NB4 (cell line): Measurements from ENCODE around the gene PCDHA4.
A peak's percentile ranks its signal among the peaks of the same experiment; 100 is the strongest.
"Not testable (repeated sequence)": the region's sequence is repeated elsewhere in the genome, so short reads cannot be mapped to it uniquely, and the experiment has no call there.

Source experiments
- DNase-seq: peaks from one replicate; pipeline ENCODE4 v3.0.0; 2010; ENCODE audit warnings: low read depth
- H3K4me3 ChIP-seq: one replicate; pipeline ENCODE4 v1.5.1; 2011; ENCODE audit warnings: mild to moderate bottlenecking, low read depth, low read length, moderate library complexity
- MYC ChIP-seq: IDR thresholded peaks from 2 replicates; pipeline ENCODE4 v1.6.1; 2011; ENCODE audit warnings: low read depth, low read length
- POLR2A ChIP-seq: IDR thresholded peaks from 2 replicates; pipeline ENCODE4 v1.6.1; 2011; ENCODE audit warnings: mild to moderate bottlenecking; ENCODE audit not compliant: insufficient read length; ENCODE audit errors: extremely low read depth
- TF ChIP-seq, protein P1 (sequence below): IDR thresholded peaks from one replicate; pipeline ENCODE4 v1.5.1; 2012; ENCODE audit warnings: low read depth, low read length
- TF ChIP-seq, protein P2 (sequence below): IDR thresholded peaks from 2 replicates; pipeline ENCODE4 v1.6.1; 2011; ENCODE audit warnings: low read depth, low read length

The PCDHA4 gene

DNA sequence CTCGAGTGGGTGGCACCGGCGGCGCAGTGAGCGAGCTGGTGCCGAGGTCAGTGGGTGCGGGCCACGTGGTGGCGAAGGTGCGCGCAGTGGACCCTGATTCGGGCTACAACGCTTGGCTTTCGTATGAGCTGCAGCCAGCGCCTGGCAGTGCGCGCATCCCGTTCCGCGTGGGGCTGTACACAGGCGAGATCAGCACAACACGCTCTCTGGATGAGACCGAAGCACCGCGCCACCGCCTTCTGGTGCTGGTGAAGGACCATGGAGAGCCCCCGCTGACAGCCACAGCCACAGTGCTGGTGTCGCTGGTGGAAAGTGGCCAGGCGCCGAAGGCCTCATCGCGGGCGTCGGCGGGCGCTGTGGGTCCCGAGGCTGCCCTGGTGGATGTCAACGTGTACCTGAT is 16.6 kb downstream of the PCDHA4 start:
- no peak for DNase-seq
- TF ChIP-seq MYC (no peak), POLR2A (no peak)
- TF ChIP-seq, protein P1, sequence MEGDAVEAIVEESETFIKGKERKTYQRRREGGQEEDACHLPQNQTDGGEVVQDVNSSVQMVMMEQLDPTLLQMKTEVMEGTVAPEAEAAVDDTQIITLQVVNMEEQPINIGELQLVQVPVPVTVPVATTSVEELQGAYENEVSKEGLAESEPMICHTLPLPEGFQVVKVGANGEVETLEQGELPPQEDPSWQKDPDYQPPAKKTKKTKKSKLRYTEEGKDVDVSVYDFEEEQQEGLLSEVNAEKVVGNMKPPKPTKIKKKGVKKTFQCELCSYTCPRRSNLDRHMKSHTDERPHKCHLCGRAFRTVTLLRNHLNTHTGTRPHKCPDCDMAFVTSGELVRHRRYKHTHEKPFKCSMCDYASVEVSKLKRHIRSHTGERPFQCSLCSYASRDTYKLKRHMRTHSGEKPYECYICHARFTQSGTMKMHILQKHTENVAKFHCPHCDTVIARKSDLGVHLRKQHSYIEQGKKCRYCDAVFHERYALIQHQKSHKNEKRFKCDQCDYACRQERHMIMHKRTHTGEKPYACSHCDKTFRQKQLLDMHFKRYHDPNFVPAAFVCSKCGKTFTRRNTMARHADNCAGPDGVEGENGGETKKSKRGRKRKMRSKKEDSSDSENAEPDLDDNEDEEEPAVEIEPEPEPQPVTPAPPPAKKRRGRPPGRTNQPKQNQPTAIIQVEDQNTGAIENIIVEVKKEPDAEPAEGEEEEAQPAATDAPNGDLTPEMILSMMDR: no peak
- TF ChIP-seq, protein P2, sequence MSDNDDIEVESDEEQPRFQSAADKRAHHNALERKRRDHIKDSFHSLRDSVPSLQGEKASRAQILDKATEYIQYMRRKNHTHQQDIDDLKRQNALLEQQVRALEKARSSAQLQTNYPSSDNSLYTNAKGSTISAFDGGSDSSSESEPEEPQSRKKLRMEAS: no peak
- no peak overlapping the region for H3K4me3 ChIP-seq

DNA sequence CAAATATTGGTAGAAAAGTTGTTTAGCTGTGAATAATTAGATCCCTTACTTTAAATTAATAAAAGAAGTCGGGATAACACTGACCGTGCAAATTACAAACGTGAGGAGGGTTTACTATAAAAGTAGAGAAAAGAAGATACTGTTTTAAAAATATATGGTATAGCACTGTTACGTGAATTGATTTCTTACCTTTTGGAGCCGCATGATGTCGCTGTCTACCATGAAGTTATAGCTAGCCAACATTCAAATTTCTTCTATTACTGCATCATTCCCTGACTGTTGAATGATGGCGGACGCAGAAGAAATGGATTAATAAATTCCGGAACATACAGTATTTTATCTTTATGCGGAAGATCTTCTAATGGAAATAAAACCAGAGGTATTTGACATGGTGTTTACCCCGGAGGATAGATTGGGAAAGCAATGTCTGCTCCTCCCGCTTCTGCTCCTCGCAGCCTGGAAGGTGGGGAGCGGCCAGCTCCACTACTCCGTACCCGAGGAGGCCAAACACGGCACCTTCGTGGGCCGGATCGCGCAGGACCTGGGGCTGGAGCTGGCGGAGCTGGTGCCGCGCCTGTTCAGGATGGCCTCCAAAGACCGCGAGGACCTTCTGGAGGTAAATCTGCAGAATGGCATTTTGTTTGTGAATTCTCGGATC is 21.0 kb downstream of the PCDHA4 start, which contains the start of gene PCDHA6:
TSS of gene PCDHA6 (plus strand) at position 257 of the 658 bp plus-strand sequence. CDS start at position 389, 132 bp downstream.
- TF ChIP-seq, protein P2: no peak
- no peak for TF ChIP-seq POLR2A
- TF ChIP-seq, protein P1: no peak
- no peak for TF ChIP-seq MYC
- H3K4me3 ChIP-seq: no peak within 1 kb of the TSS
- DNase-seq: no peak

DNA sequence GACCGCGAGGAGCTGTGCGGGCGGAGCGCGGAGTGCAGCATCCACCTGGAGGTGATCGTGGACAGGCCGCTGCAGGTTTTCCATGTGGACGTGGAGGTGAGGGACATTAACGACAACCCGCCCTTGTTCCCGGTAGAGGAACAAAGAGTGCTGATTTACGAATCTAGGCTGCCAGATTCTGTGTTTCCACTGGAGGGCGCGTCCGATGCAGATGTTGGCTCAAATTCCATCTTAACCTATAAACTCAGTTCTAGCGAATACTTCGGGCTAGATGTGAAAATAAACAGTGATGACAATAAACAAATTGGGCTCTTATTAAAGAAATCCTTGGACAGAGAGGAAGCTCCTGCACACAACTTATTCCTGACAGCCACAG is 21.5 kb downstream of the PCDHA4 start:
- TF ChIP-seq, protein P2: no peak
- TF ChIP-seq MYC: no peak
- TF ChIP-seq, protein P1: no peak
- TF ChIP-seq POLR2A: no peak
- no peak for DNase-seq
- H3K4me3 ChIP-seq: no peak overlapping the region

DNA sequence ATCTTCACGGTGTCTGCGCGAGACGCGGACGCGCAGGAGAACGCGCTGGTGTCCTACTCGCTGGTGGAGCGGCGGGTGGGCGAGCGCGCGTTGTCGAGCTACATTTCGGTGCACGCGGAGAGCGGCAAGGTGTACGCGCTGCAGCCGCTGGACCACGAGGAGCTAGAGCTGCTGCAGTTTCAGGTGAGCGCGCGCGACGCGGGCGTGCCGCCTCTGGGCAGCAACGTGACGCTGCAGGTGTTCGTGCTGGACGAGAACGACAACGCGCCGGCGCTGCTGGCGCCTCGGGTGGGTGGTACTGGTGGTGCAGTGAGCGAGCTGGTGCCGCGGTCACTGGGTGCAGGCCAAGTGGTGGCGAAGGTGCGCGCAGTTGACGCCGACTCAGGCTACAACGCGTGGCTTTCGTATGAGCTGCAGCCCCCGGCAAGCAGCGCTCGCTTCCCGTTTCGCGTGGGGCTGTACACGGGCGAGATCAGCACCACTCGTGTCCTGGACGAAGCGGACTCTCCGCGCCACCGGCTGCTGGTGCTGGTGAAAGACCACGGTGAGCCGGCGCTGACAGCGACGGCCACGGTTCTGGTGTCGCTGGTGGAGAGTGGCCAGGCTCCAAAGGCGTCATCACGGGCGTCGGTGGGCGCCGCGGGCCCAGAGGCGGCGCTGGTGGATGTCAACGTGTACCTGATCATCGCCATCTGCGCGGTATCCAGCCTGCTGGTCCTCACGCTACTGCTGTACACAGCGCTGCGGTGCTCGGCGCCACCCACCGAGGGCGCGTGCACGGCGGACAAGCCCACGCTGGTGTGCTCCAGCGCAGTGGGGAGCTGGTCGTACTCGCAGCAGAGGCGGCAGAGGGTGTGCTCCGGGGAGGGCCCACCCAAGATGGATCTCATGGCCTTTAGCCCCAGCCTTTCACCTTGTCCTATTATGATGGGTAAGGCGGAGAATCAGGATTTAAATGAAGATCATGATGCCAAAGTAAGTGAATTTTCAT is 22.9 kb downstream of the PCDHA4 start:
- not testable (repeated sequence) for DNase-seq, H3K4me3 ChIP-seq

DNA sequence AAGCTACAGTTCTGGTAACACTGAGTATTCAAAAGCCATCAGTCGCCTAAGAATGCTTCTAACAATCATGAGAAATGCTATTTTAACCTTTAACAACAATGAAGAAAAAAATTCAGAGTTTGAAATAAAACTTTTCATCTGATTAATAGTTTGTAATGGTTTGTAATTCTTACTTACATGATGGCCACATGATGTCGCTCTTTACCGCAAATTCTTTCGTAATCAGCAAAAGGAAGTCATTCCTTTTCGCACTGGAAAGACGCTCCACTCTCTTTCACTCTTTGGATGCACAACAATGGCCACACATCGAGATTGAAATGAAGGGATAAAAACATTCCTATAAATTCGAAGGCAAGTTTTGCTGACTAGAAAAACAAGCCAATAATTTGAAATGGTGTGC is 27.1 kb downstream of the PCDHA4 start, which contains the start of gene PCDHA7:
TSS of gene PCDHA7 (plus strand) at position 277 of the 400 bp plus-strand sequence. CDS start at position 392, 115 bp downstream.
- H3K4me3 ChIP-seq: no peak within 1 kb of the TSS

DNA sequence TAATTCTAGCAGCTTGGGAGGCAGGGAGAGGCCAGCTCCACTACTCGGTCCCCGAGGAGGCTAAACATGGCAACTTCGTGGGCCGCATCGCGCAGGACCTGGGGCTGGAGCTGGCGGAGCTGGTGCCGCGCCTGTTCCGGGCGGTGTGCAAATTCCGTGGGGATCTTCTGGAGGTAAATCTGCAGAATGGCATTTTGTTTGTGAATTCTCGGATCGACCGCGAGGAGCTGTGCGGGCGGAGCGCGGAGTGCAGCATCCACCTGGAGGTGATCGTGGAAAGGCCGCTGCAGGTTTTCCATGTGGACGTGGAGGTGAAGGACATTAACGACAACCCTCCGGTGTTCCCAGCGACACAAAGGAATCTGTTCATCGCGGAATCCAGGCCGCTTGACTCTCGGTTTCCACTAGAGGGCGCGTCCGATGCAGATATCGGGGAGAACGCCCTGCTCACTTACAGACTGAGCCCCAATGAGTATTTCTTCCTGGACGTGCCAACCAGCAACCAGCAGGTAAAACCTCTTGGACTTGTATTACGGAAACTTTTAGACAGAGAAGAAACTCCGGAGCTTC is 27.7 kb downstream of the PCDHA4 start:
- H3K4me3 ChIP-seq, DNase-seq: not testable (repeated sequence)

More for the DNA sequence above, 27.1 kb downstream of the PCDHA4 start, which contains the start of gene PCDHA7:
- DNase-seq: peak; percentile 16
- TF ChIP-seq POLR2A (no peak), MYC (no peak)
- TF ChIP-seq, protein P1: no peak
- TF ChIP-seq, protein P2: no peak
